Renal pelvis (tissue), 12 donors: Measurements from ENCODE around the gene TEKT3. TPM values are rescaled to one million over a fixed set of nuclear protein-coding genes. Genes with fewer than 3 reads are reported as not detected.
A peak's percentile ranks its signal among the peaks of the same experiment; 100 is the strongest.

Source experiments
- DNase-seq: peaks from one replicate; pipeline ENCODE4 v3.0.0-alpha.2; 2013
- long read RNA-seq, 16 experiments: transcript quantifications; one replicate each; lab custom pipeline, GENCODE V29; 2026
- polyA plus RNA-seq, 3 donors: library from polyadenylated mRNA; unstranded; fragments of 120-200 nt; gene quantifications; one replicate each; pipeline ENCODE4 v1.2.1, GENCODE V29; 2013; ENCODE audit not compliant: insufficient read length in 3 of 3

Gene TEKT3
- 1 to 10 TPM; 1.0 to 2.3 (median 1.8) TPM for polyA plus RNA-seq
- long read RNA-seq, donor 1 = 0 reads
- long read RNA-seq, donor 2 = 0 reads
- long read RNA-seq, donor 3 = 0 reads
- long read RNA-seq, donor 4 = 0 reads
- long read RNA-seq, donor 5 = 0 reads
- long read RNA-seq, donor 6 = 0 reads
- long read RNA-seq, donor 7 = 0 reads
- long read RNA-seq, donor 8 = 0 reads
- long read RNA-seq, donor 9 = 0 reads
- long read RNA-seq, donor 10 = 0 reads
- long read RNA-seq, donor 11 = 0 reads
- long read RNA-seq, donor 12 = 0 reads
- long read RNA-seq, donor 13 = 0 reads
- long read RNA-seq, donor 14 = 0 reads
- long read RNA-seq, donor 15 = 0 reads
- long read RNA-seq, donor 16 = 0 reads

DNA sequence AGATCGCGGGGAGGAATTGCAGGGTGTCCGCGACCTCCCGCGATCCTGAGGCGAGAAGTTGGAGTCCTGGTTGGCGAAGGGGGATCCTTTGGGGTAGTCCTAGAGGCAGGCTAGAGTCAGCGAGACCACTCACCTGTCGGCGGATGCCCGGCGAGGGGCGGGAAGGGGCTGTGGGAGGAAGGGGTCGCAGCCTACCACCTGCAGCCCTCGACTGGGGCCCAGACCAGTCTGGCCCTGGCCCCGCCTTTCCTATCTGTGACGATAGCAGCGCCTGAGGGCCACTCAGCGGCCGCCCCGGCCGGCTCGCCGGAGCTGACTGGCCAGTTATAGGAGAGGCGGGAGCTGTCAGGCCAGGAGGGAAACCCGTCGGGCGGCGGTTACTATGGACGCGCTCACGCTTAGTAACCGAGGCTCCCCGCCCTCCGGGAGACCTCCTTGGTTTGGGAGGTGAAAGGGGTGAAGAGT lies at the start of gene TEKT3:
Gene TEKT3 (minus strand): TSS at position 213 of the 465 bp plus-strand sequence. CDS start 10,012 bp downstream, outside the sequence.
- peak; percentile 84 for DNase-seq

DNA sequence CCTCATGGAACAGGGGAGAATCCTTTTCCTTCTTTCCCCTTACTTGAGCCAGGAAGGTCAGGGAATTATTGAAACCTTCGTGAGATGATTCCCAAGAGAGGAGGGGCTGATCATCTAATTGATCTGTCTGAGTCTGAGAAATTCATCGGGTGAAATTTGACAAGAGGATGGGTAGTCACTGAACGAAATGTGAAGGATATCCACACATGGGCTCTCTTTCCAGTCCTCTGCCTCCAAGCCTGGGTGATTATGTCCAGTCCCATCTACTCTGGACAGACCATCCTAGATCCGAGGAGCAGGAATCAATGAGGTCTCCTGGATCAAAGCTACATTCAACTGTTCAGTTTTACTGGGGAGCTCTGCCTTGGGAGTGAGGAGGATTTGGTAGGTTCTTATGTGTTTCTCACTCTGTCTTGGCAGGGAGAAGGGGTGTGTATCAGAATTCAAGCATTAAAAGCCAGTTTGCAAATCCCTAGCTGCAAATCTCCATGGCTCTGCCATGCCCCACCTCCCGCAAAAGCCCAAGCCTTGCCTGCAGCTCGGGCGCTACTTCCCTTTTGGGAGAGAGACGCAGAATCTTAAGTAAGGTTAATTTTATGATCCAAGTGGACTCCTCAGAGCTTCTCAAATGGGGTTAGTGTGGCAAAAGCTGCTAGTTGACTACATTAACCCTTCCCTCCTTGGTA lies 47.1 kb upstream of the TEKT3 start:
- no peak for DNase-seq

DNA sequence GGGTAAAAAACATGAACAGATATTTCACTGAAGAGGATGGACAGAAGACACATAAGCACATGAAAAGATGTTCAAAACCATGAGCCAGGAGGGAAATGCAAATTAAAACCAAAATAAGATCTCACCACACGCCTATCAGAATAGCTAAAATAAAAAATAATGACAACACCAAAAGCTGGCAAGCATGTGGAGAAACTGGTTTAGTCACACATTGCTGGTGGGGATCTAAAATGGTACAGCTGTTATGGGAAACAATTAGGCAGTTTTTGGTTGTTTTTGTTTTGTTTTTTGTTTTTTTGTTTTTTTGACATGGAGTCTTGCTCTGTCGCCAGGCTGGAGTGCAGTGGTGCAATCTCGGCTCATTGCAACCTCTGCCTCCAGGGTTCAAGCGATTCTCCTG lies 44.7 kb upstream of the TEKT3 start:
- no peak for DNase-seq

DNA sequence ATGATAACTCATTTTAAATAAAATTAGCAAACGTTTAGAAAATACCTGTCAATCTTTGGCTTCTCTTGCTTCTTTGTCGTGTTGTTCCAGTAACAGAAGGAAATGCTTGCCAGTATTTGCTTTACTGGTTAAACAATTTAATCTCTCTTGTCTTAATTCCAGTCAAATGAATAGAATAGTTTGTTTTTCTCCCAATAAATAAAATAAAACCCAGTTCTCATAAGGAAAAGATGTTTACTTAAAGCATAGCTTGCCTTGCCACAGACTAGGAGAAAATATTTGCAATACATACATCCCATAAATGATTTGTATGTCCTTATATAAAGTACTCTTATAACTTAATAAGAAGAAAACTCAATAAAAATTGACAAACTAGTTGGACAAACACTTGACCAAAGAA lies 43.9 kb upstream of the TEKT3 start:
- no peak for DNase-seq

DNA sequence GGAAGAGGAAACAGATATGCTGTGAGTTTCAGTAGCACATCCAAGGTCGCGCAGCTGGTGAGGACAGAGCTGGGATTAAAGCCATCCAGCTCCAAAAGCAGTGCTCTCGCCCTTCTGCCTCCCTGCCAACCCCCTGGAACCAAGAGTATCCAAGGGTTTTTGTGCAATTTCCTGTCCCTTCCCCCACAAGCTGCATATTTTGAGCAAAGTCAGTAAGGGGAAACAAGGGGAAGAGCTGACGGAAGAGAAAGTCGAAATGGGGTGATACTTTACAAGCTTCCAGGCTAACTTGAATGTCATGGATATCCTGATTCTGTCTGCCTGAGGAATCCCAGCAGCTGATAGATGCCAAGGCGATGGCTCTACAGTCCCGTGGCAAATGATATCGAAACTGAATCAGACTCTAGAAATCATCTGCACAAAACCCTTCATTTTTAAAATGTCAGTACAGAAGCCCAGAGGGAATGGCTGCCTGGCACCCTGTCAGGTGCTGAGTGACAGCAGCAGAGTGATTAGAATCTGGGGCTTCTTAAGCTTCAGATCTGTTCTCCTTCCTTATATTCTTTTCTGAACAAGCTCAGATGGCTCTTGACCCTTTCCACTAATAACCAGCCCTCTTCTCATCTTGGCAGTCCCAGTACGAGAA lies 42.9 kb upstream of the TEKT3 start:
- DNase-seq = no peak

DNA sequence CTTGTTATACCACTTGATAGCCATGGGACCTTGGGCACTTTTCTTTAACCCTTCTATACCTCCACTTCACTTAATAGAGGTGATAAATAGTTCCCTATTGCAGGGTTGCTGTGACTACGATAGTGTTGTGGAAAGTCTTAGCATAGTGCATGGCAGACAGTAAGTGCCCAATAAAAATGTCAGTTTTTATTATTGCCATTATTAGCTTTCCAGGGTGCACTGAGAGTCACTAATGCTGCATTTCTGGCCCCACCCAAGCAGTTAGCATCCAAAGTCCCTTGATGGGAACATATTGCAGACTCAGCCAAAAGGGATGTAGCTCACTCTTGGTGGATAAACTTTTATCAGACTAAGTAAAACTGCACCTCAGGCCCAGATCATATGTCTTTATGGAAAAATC lies 41.5 kb upstream of the TEKT3 start:
- no peak for DNase-seq

DNA sequence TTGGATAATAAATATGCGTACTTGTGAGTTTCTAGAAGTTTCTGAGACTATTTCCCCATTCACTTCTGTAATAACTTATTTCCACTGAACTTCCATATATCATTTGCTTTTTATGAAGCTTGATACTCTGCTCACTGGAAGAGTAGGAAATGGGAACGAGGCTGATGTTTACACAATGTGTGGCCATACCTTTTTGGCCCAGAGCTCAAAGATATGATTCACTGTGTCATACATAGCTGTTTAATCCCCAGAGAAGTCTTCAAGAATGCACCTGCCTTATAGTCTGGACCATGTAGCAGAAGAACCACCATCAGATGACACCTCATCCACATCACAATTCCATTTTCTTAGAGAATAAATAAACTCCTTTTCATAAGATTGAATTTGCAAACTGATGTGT lies 40.3 kb upstream of the TEKT3 start:
- DNase-seq = no peak

DNA sequence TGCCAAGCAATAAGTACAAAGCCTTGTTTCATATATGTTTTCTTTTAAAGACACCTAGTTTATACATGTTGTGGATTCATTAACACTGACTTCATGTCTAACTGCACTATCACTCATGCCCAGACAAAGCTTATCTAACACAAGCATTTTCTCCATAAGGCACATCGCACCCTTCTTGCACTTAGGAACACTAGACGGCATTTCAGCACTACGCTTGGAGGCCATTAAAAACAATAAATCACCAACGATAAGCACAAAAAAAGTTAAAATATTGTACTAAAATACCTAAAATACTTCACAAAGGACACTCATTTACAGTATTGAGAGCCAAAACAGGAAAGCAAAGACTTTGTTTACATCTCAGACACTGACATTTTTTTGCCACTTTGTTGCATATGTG lies 39.0 kb upstream of the TEKT3 start:
- DNase-seq = no peak

DNA sequence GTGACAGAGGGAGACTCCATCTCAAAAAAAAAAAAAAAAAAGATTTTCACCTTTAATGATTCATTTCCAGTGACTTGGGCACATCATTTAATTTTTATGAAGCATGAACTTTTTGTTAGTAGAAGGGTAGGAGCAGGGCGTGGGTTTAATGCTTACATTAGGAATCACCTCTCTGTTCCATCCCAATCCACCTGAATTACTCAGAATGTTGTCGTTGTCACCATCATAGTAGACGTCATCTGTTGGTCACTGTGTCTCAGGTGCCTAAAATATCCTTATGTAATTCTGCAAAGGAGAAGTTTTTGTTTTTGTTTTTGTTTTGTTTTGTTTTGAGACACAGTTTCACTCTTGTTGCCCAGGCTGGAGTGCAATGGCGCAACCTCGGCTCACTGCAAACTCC lies 38.3 kb upstream of the TEKT3 start:
- DNase-seq = no peak

DNA sequence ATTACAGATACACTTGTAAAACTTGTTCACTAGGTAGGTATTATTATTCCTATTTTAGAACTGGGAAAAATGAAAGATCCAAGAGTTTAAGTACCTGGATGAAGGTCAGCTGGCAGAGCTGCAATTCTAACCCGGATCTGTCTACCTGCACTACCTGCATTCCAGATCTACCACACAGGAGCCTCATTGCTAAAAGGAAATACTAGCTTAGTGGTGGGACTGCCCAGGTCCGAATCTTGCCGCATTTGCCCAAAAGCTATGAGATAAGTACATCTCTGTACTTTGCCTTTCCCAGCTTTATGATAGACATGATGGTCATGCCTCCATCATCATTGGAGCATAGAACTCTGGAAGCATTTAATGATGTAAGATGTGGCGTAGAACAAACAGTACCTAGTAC lies 36.8 kb upstream of the TEKT3 start:
- no peak for DNase-seq

DNA sequence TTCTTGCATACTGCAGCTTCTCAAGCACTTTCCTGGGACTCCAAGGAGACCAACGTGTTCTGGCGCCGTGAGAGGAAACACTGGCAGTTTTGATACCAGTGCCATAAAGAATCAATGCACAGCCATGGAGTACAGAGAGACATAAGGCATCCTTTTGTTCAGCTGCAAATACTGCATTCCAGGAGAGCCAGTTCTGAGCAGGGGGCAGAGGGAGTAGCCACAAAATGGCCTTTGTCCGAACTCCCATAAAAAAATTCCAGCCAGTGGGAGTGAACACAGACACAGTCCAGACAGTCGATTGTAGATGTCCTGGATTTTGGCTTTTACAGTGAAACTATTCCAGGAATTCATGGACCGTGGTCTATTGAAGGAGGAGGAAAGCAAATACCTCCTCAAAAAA lies 36.2 kb upstream of the TEKT3 start:
- DNase-seq = peak; percentile 74

DNA sequence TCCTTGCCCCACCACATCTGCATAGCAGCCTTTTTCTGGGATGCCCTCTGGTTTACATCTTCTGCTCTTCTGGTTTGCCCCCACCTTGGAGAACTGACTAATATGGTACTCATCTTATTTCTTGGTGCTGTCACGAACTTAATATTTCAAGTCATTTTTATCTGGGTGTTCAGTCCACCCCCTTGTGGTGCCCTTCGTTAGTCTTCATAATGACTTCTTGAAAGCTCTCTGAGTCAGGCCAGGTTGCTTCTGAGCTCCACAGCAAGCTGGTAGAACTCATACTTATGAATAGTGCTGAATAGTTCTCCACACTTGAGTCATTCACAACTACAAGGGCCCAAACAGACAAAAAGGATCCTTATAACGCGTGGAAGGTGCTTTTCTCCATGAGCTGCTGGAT lies 35.8 kb upstream of the TEKT3 start:
- no peak for DNase-seq

DNA sequence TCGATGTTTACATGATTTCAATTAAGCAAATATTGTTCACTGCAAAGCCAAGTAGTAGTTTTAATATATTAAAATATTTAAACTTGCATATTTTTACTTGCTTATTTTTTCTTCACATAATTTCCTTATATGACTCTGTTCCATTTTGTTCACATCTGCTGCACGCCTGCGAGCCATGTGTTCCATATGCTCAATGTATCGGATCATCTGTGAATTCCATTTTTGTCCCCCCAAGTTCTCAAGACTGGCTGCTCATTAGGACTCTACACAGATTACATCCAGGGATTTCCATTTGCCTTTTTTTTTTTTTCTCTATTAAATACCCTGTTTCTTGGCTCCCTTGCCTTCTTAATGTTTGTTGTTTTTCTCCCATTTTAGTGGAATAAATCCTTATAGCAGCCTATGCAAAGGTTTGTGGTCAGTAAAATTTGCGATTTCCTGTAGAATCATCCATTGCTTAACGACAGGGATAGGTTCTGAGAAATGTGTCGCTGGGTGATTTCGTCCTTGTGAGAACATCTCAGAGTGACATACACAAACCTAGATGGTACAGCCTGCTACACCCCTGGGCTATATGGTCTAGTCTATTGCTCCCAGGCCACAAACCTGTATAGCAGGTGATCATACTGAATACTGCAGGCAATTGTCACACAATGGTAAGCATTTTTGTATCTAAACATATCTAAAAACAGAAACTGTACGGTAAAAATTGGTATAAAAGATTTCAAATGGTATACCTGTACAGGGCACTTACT lies 30.2 kb upstream of the TEKT3 start:
- no peak for DNase-seq

DNA sequence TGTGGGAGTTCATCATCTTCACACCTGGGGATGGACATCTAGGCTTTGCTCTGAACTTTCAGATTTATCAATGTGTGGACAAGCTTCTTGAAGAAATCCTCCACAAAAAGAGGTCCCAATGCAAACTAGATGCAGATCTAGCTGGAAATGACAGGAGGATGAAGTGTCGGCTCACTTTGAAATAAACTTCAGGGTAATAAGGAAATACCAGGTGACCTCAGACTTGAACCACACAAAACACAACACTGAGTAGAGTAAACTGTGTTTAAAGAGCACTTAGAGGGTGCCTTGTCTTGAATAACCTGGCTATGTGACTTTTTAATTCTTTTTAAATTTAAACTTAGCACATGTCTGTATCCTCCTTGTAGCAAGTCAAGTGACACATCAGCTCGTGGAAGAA lies 27.2 kb upstream of the TEKT3 start:
- DNase-seq = no peak

DNA sequence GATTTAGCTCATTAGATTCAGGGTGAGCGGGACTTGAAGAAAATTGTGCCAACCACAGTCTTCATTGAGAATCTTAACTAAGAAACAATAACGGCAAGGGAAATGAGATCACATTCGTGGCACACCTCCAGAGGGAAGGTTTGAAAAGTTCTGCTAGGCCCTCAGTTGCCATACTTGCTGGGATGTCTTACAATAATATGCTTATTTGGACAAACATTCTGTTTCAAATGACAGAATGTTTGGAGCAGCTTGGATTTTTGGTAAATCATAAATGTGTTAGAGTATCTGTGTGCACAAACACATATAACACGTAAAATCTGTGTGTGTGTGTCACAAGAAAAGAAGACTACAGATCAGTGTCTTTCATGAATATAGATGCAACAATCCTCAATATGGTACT lies 24.6 kb upstream of the TEKT3 start:
- DNase-seq = no peak

DNA sequence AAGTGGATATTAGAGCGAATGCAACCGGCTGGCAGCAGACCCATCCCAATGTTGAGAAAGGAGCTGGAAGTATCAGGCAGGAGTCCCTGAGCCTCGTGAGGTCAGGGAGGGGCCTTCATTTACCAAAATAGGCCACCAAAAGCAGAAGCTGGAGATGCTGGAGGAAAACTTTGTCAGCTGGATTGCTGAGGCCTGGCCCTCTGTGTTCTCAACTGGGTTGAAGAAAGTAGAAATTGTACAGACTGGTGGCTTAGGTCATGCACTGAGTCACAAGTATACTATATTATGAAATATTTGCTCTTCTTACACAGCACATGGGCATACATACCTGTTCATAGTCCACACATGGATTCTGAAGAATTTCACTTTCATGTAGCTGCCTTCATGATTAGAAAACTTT lies 23.2 kb upstream of the TEKT3 start:
- no peak for DNase-seq

DNA sequence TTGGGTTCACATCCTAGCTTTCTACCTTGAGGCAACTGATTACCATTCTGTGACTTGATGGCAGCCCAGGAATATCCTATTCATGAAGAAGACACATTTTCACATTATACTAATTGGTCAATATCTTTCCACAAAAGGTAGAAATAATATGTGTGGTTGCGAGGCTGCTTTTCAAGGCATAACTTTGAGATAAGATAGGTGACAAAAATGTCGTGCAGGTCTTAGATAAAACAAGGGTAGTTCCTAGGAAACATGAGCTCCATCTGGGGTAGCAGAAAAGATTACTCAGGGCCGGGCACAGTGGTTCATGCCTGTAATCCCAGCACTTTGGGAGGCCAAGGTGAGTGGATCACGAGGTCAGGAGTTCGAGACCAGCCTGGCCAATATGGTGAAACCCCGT lies 22.3 kb upstream of the TEKT3 start:
- DNase-seq = no peak

DNA sequence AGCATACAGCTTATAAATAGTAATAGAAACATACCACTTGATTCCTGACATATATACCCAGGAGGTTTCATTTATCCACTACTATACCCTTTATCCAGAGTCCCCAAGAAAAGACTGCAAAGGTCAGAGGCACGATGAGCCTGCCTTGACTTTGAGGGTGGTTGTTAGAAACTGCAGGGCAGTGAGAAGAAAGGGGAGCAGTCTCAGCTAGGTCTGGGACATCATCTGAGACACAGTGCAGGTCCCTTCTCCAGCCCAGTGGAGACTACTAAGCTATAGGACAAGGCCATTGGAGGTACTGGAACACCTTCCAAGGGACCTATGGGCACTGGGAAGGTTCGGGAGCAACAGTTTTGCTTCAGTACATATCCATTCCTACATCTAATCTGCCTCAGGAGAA lies 20.2 kb upstream of the TEKT3 start:
- DNase-seq = no peak

DNA sequence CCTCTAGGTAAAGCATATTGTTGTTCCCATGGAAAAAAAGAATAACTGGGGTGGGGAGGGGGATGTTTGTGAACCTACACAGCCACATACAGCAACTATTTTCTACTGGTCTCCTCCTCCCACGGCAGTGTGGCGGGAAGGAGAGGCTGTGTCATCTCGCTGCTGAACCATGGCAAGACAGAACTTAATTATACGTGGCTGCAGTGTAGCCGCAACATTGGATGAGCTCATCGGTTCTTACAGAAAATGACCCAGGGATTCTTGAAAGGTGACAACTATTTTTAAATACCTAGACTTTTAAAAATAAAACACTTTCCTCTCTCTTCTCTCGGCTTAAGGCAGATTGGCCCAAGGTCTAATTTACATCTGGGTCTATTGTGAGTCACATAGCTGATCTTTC lies 19.8 kb upstream of the TEKT3 start:
- DNase-seq = no peak

DNA sequence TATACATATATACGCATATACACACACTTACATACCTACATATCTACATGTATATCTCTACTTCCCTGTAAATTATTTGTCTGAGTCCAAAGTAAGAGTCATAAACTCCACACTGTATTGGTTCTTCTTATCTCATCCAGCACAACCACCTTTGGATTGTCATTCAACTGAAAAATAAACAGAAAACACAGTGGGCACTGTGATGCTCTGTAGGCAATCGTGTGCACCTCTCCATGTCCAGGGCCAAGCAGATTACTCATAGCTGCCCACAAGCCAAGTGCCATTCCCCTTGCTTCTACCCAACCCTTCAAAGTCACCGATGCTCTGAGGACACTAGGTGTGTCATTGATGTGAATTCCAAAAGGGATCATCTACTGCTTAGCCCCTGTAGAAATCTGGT lies 12.9 kb upstream of the TEKT3 start:
- no peak for DNase-seq

DNA sequence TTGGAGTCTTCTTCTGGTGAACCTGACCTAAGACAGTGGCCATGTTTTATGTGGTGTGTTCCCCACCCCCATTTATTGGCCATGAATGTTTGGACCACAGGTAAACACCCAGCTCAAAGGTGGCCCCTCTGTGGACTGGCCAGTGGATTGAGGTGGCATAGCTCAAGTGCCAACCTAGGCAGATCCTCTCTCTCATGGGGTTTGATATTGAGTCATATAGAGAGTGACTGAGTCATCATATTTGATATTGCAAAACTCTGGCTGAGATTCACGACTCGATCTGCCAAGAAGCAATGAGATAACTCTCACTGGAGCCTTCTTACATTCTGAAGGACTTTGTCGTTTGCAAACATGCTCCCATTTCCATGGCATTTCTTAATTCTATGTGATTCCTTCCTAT lies 10.5 kb upstream of the TEKT3 start:
- DNase-seq = no peak

DNA sequence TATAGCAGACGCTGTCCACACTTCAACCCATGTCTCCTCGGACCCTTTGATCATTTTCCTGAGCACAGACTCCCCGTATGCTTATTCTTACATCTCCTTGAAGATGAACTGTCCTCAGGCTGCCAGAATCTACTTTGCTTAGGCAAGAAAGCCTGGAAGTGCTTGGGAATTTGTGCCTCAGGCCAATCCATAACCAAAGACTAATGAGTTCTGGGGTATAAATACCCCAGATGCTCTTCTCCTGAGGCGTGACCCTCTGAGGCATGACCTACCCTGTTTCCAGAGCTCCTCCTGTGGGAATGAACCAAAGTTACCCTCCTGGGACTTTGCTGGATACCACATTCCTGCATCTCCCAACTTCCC lies 10.1 kb upstream of the TEKT3 start:
- DNase-seq = no peak
